Umbilical cord (tissue), 2 donors: ENCODE measurements around the gene NRG3. TPM values are rescaled to one million over a fixed set of nuclear protein-coding genes. Genes with fewer than 3 reads are reported as not detected.

ENCODE experiments used
- DNase-seq: peaks from one replicate; pipeline ENCODE4 v3.0.0-alpha.2; 2015; ENCODE audit warnings: low spot score
- total RNA-seq: library from RNA; depleted of rRNA; stranded (reverse); fragments of >200 nt; gene quantifications from one replicate; pipeline ENCODE4 v1.2.3, GENCODE V29; 2014; ENCODE audit warnings: low replicate concordance; ENCODE audit not compliant: insufficient read depth

NRG3 gene
- total RNA-seq, 1 donor from 2014 or later = 0.72 TPM

- no peak for DNase-seq
Measured at GRCh38 chr10:82468453-82468852, 593.5 kb downstream of the NRG3 start.

- DNase-seq = peak; percentile 10
Measured at GRCh38 chr10:82472406-82473335, 597.7 kb downstream of the NRG3 start.

- DNase-seq = no peak
Measured at GRCh38 chr10:82477776-82478175, 602.8 kb downstream of the NRG3 start.

- no peak for DNase-seq
Measured at GRCh38 chr10:82492647-82493046, 617.7 kb downstream of the NRG3 start.

GRCh38 chr10:82496114-82496513 lies 621.1 kb downstream of the NRG3 start:
- DNase-seq = no peak

- DNase-seq = no peak
Measured at GRCh38 chr10:82497439-82497838, 622.4 kb downstream of the NRG3 start.

- no peak for DNase-seq
Measured at GRCh38 chr10:82498976-82499375, 624.0 kb downstream of the NRG3 start.

- no peak for DNase-seq
Measured at GRCh38 chr10:82505009-82505408, 630.0 kb downstream of the NRG3 start.

- no peak for DNase-seq
Measured at GRCh38 chr10:82506680-82507376, 631.8 kb downstream of the NRG3 start.

- DNase-seq = no peak
Measured at GRCh38 chr10:82515256-82515655, 640.3 kb downstream of the NRG3 start.

- no peak for DNase-seq
Measured at GRCh38 chr10:82529062-82529461, 654.1 kb downstream of the NRG3 start.

- peak; percentile 18 for DNase-seq
Measured at GRCh38 chr10:82535457-82535856, 660.5 kb downstream of the NRG3 start.

- no peak for DNase-seq
Measured at GRCh38 chr10:82536668-82537067, 661.7 kb downstream of the NRG3 start.

- no peak for DNase-seq
Measured at GRCh38 chr10:82538272-82538671, 663.3 kb downstream of the NRG3 start.

GRCh38 chr10:82543631-82544030 lies 668.6 kb downstream of the NRG3 start:
- DNase-seq = peak; percentile 90

GRCh38 chr10:82544377-82544776 lies 669.4 kb downstream of the NRG3 start:
- DNase-seq = no peak

GRCh38 chr10:82551506-82551905 lies 676.5 kb downstream of the NRG3 start:
- DNase-seq = no peak

GRCh38 chr10:82552267-82552666 lies 677.3 kb downstream of the NRG3 start:
- DNase-seq = no peak

- DNase-seq = no peak
Measured at GRCh38 chr10:82554381-82554780, 679.4 kb downstream of the NRG3 start.

- peak; percentile 48 for DNase-seq
Measured at GRCh38 chr10:82558014-82558607, 683.1 kb downstream of the NRG3 start.

GRCh38 chr10:82564353-82565196 lies 689.6 kb downstream of the NRG3 start:
- no peak for DNase-seq

- DNase-seq = no peak
Measured at GRCh38 chr10:82565197-82565575, 690.2 kb downstream of the NRG3 start.
